H9 (cell line): Measurements from ENCODE around the gene PTPRS. TPM values are rescaled to one million over a fixed set of nuclear protein-coding genes. Genes with fewer than 3 reads are reported as not detected.

Experiments
- DNase-seq: peaks from one replicate; pipeline ENCODE4 v3.0.0-alpha.2; 2017
- H2AFZ ChIP-seq: one replicate; pipeline ENCODE4 v1.6.1; 2013; ENCODE audit warnings: mild to moderate bottlenecking, low read length, control low read depth, moderate library complexity
- H2AK5ac ChIP-seq: 2 replicates; pipeline ENCODE4 v1.6.1; 2013; ENCODE audit warnings: low read length, control low read depth, mixed read lengths; ENCODE audit not compliant: insufficient read length
- H2BK120ac ChIP-seq: one replicate; pipeline ENCODE4 v1.6.1; 2013; ENCODE audit warnings: low read depth, mild to moderate bottlenecking, low read length, control low read depth, inconsistent platforms; ENCODE audit not compliant: poor library complexity, severe bottlenecking
- H2BK12ac ChIP-seq: 2 replicates; pipeline ENCODE4 v1.6.1; 2013; ENCODE audit warnings: low read length, control low read depth, mixed read lengths, low read depth; ENCODE audit not compliant: insufficient read length
- H2BK15ac ChIP-seq: 2 replicates; pipeline ENCODE4 v1.6.1; 2013; ENCODE audit warnings: low read depth, low read length, control low read depth
- H2BK20ac ChIP-seq: one replicate; pipeline ENCODE4 v1.6.1; 2013; ENCODE audit warnings: low read depth, mild to moderate bottlenecking, low read length, control low read depth, inconsistent platforms; ENCODE audit not compliant: poor library complexity, severe bottlenecking
- H2BK5ac ChIP-seq: 2 replicates; pipeline ENCODE4 v1.6.1; 2013; ENCODE audit warnings: low read length, control low read depth, mixed read lengths; ENCODE audit not compliant: insufficient read length
- H3K14ac ChIP-seq: 2 replicates; pipeline ENCODE4 v1.6.1; 2013; ENCODE audit warnings: low read length, control low read depth; ENCODE audit not compliant: insufficient read depth
- H3K18ac ChIP-seq: 2 replicates; pipeline ENCODE4 v1.6.1; 2013; ENCODE audit warnings: low read depth, mild to moderate bottlenecking, mixed read lengths, low read length, control low read depth; ENCODE audit not compliant: insufficient read length
- H3K23ac ChIP-seq: 2 replicates; pipeline ENCODE4 v1.6.1; 2013; ENCODE audit warnings: low read length, control low read depth, mixed read lengths, low read depth; ENCODE audit not compliant: insufficient read length
- H3K23me2 ChIP-seq: 2 replicates; pipeline ENCODE4 v1.6.1; 2013; ENCODE audit warnings: low read depth, mild to moderate bottlenecking, mixed read lengths, low read length, control low read depth; ENCODE audit not compliant: insufficient read length, poor library complexity, severe bottlenecking
- H3K27ac ChIP-seq: 2 replicates; pipeline ENCODE4 v1.5.1; 2013; ENCODE audit warnings: low read length, control low read depth, mixed read lengths, low read depth; ENCODE audit not compliant: insufficient read length
- H3K27me3 ChIP-seq: 2 replicates; pipeline ENCODE4 v1.6.1; 2013; ENCODE audit warnings: low read length, control low read depth, inconsistent platforms; ENCODE audit not compliant: insufficient read depth
- H3K4ac ChIP-seq: 2 replicates; pipeline ENCODE4 v1.6.1; 2013; ENCODE audit warnings: low read depth, mild to moderate bottlenecking, control low read depth, inconsistent platforms, low read length, moderate library complexity
- H3K4me1 ChIP-seq: 2 replicates; pipeline ENCODE4 v1.6.1; 2013; ENCODE audit warnings: low read length, control low read depth, inconsistent platforms; ENCODE audit not compliant: insufficient read depth
- H3K4me2 ChIP-seq: 2 replicates; pipeline ENCODE4 v1.6.1; 2013; ENCODE audit warnings: low read length, control low read depth, mixed read lengths; ENCODE audit not compliant: insufficient read length, insufficient read depth
- H3K56ac ChIP-seq: 2 replicates; pipeline ENCODE4 v1.6.1; 2013; ENCODE audit warnings: low read depth, mild to moderate bottlenecking, mixed read lengths, low read length, control low read depth; ENCODE audit not compliant: insufficient read length
- H3K79me1 ChIP-seq: 2 replicates; pipeline ENCODE4 v1.6.1; 2013; ENCODE audit warnings: low read depth, mild to moderate bottlenecking, moderate library complexity, low read length, control low read depth, inconsistent platforms; ENCODE audit not compliant: insufficient read depth, poor library complexity, severe bottlenecking
- H3K79me2 ChIP-seq: 2 replicates; pipeline ENCODE4 v1.6.1; 2013; ENCODE audit warnings: low read length, control low read depth, inconsistent platforms; ENCODE audit not compliant: insufficient read depth
- H3K9ac ChIP-seq: 2 replicates; pipeline ENCODE4 v1.6.1; 2013; ENCODE audit warnings: low read length, control low read depth, mixed read lengths; ENCODE audit not compliant: insufficient read length; ENCODE audit errors: extremely low read depth
- H3K9me3 ChIP-seq: one replicate; pipeline ENCODE4 v1.6.1; 2013; ENCODE audit warnings: low read depth, low read length, inconsistent platforms; ENCODE audit not compliant: control insufficient read depth
- H3T11ph ChIP-seq: one replicate; pipeline ENCODE4 v1.6.1; 2013; ENCODE audit warnings: mild to moderate bottlenecking, low read length, control low read depth, inconsistent platforms
- H4K20me1 ChIP-seq: one replicate; pipeline ENCODE4 v1.6.1; 2013; ENCODE audit not compliant: control insufficient read depth, insufficient read length, insufficient read depth
- H4K5ac ChIP-seq: 2 replicates; pipeline ENCODE4 v1.6.1; 2013; ENCODE audit warnings: low read depth, mild to moderate bottlenecking, mixed read lengths, low read length, control low read depth; ENCODE audit not compliant: insufficient read length
- H4K8ac ChIP-seq: replicated peaks from 2 replicates; pipeline ENCODE4 v1.6.1; 2013; ENCODE audit warnings: low read length, control low read depth, mixed read lengths, low read depth; ENCODE audit not compliant: insufficient read length
- H4K91ac ChIP-seq: 2 replicates; pipeline ENCODE4 v1.6.1; 2013; ENCODE audit warnings: low read depth, mild to moderate bottlenecking, moderate library complexity, mixed read lengths, low read length, control low read depth; ENCODE audit not compliant: insufficient read length
- H3K27ac Mint-ChIP-seq, 3 experiments: 2 replicates in 2 of 3; 3 replicates in 1 of 3; pipeline ENCODE4 v1.8.0; 2020 to 2021; ENCODE audit warnings: mixed read lengths in 3 of 3, mild to moderate bottlenecking in 1 of 3, moderate library complexity in 1 of 3
- H3K27me3 Mint-ChIP-seq: 2 replicates; pipeline ENCODE4 v1.8.0; 2021; ENCODE audit warnings: low read depth, mild to moderate bottlenecking, moderate library complexity, mixed read lengths
- H3K36me3 Mint-ChIP-seq, 3 experiments: 2 replicates in 2 of 3; 3 replicates in 1 of 3; pipeline ENCODE4 v1.8.0; 2020 to 2021; ENCODE audit warnings: low read depth in 3 of 3, mixed read lengths in 3 of 3; ENCODE audit not compliant: insufficient read depth in 1 of 3
- H3K4me1 Mint-ChIP-seq, 2 experiments: 2 replicates each; pipeline ENCODE4 v1.8.0; 2020; ENCODE audit warnings: mixed read lengths in 2 of 2
- H3K4me3 Mint-ChIP-seq, 2 experiments: 2 replicates in 1 of 2; 3 replicates in 1 of 2; pipeline ENCODE4 v1.8.0; 2020 to 2021; ENCODE audit warnings: mild to moderate bottlenecking in 2 of 2, mixed read lengths in 2 of 2, moderate library complexity in 1 of 2
- H3K9me3 Mint-ChIP-seq, 2 experiments: 2 replicates in 1 of 2; 3 replicates in 1 of 2; pipeline ENCODE4 v1.8.0; 2020; ENCODE audit warnings: mild to moderate bottlenecking in 2 of 2, mixed read lengths in 2 of 2, moderate library complexity in 1 of 2
- CTCF ChIP-seq: fragments of 200-600 bp; sonication (generic); conservative IDR thresholded peaks from 3 replicates; pipeline ENCODE4 v1.8.0; 2021; ENCODE audit warnings: antibody characterized with exemption, mild to moderate bottlenecking
- WGBS: extraction: QIAGEN DNeasy Blood & Tissue Kit; methylation state at CpG from one replicate; pipeline ENCODE4 v1.1.7; 2013; ENCODE audit warnings: missing lambda C conversion rate, low lambda C conversion rate, mixed read lengths; ENCODE audit not compliant: insufficient read length; ENCODE audit errors: extremely low coverage; 5-methylcytosine and 5-hydroxymethylcytosine counted together
- total RNA-seq: library from RNA; stranded (reverse); gene quantifications from 2 replicates; pipeline ENCODE4 v1.2.1, GENCODE V29; 2021

PTPRS gene
- total RNA-seq, 1 experiment from 2014 or later, result 186 TPM

- no peak overlapping the region for H4K5ac ChIP-seq
- H2AK5ac ChIP-seq, result no peak overlapping the region
- H3K14ac ChIP-seq, result no peak overlapping the region
- no peak overlapping the region for H2BK20ac ChIP-seq
- H2AFZ ChIP-seq, result no peak overlapping the region
- TF ChIP-seq CTCF, result no peak
- H4K20me1 ChIP-seq, result no peaks in the 10 kb centered on the region
- no peaks in the 10 kb centered on the region; the same call in 1 of the 2 replicates for H3K4me1 ChIP-seq
- no peak overlapping the region for H3K4me2 ChIP-seq
- H3K4ac ChIP-seq, result no peak overlapping the region
- peaks cover 4% of the 10 kb centered on the region for H3K79me1 ChIP-seq
- no peak overlapping the region for H3K23ac ChIP-seq
- Mint-ChIP-seq H3K4me1 (peaks cover 5 to 13% of the 10 kb centered on the region in 2 experiments), H3K4me3 (no peak overlapping the region), H3K27me3 (no peaks in the 10 kb centered on the region), H3K36me3 (peaks cover 4 to 8% (median 7%) of the 10 kb centered on the region in 3 experiments; a peak in 4 of 7 replicates), H3K27ac (no peak overlapping the region), H3K9me3 (no peaks in the 10 kb centered on the region)
- H4K8ac ChIP-seq, result no peak overlapping the region
- no peak overlapping the region for H2BK12ac ChIP-seq
- H4K91ac ChIP-seq, result no peak overlapping the region
- no peaks in the 10 kb centered on the region for H3K27me3 ChIP-seq
- no CpG with 5 or more reads among the region's 9 CpGs for WGBS
- no peak overlapping the region for H3K18ac ChIP-seq
- no peak overlapping the region for H3K9ac ChIP-seq
- no peaks in the 10 kb centered on the region for H3K23me2 ChIP-seq
- H3K56ac ChIP-seq, result no peak overlapping the region
- peaks cover 2% of the 10 kb centered on the region; the same call in 1 of the 2 replicates for H3K79me2 ChIP-seq
- H3T11ph ChIP-seq, result no peak overlapping the region
- no peak for DNase-seq
- H2BK5ac ChIP-seq, result no peak overlapping the region
- no peak overlapping the region for H2BK120ac ChIP-seq
- H3K9me3 ChIP-seq, result no peaks in the 10 kb centered on the region
- no peak overlapping the region for H2BK15ac ChIP-seq
- no peak overlapping the region for H3K27ac ChIP-seq
These were observed 38.2 kb downstream of the PTPRS start for GRCh38 chr19:5302396-5302795.
